HG03565 (cell line): ENCODE data around the gene LY86.

Experiments used
- ATAC-seq: cut with Tn5 transposase; IDR thresholded peaks from one replicate; pipeline ENCODE4 v1.9.1; 2021; ENCODE audit warnings: mild to moderate bottlenecking, moderate library complexity; ENCODE audit not compliant: unreplicated experiment

LY86 gene

DNA sequence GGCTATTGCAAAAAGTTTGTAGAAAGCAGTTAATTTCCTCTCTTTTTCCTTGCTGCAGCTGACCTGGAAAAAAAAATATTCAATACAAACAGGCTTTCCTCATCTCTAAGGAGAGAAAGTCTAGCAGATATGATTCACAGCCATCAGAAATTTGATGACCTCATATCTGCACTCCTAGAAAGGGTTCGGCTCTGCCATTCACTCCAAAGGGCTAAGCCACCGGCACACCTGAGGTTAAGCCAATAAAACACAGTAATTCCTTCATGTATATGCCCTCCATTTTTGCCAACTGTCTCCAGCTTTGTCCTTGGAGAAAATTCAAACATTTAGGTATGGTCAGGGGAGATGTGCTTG lies 18.7 kb upstream of the LY86 start:
- ATAC-seq: no peak

GRCh38 chr6:6570929-6571671 lies 17.4 kb upstream of the LY86 start:
- no peak for ATAC-seq

- ATAC-seq: no peak
Measured at GRCh38 chr6:6575143-6575542, 13.4 kb upstream of the LY86 start.

DNA sequence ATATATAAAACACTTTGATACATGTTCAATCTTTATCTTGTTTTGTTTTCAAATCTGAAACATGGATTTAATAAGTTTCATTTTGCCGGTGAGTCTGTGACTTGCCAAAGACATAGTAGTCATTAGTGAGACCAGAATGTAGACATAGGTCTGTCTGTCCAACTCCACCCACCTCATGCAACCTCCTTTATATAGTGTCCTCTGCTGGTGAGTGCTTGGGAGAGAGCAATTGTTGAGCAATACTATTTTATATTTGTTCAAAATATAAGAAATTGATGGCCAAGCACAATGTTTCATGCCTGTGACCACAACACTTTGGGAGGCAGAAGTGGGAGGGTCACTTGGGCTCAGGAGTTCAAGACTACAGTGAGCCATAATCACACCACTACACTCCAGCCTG lies 10.8 kb upstream of the LY86 start:
- ATAC-seq: no peak

- no peak for ATAC-seq
Measured at GRCh38 chr6:6579281-6579680, 9.2 kb upstream of the LY86 start.

DNA sequence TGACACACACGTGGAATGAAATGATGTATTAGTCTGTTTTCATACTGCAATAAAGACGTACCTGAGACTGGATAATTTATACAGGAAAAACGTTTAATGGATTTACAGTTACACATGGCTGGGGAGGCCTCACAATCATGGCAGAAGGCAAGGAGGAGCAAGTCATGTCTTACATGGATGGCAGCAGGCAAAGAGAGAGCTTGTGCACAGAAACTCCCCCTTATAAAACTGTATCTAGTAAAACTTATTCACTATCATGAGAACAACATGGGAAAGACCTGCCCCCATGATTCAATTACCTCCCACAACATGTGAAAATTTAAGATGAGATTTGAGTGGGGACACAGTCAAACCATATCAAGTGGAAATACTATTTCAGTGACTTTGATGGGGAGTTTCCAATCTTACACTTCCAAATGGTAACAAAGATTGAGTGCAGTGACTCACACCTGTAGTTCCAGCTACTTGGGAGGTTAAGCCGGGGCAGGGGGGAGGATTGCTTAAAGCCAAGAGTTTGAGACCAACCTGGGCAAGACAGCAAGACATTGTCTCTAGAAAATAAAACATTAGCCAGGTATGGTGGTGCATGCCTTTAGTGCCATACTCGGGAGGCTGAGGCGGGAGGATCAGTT lies 8.2 kb upstream of the LY86 start:
- ATAC-seq: no peak

DNA sequence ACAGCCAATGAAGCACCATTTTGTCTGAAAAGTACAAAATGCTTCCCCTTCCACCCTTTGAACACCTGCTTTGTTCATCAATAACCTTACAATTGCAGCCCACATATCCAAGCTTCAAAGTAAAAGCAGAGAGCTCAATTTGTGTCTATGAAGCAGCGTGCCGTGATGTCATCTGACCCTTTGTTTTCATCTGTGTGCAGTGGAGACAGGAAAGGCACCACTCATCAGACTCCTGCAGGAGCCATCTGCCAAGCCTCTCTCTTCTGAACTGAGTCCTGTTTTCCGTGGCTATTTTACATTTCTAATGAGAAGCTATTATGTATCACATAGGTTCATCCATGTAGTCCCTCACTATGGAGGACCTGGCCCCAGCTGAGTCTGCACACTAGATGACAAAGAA lies 7.5 kb upstream of the LY86 start:
- ATAC-seq: no peak

DNA sequence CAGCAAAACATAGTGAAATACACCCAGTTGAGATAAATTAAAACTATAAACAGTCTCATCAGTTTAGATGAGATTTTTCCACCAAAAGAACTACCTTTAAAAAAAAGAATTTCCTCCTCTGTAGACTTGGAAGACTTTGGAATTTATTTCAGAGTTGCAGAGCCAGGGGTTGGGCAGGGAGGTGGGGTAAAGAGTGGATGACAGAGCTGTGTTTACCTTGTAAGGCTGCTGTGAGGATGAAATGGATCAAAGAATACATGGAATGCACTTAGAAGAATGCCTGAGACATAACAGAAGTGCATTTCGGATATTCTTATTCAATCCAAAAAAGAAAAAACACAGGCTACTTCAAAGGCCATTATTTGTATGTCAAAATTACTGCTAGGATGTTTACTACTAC lies 6.4 kb upstream of the LY86 start:
- no peak for ATAC-seq

- ATAC-seq: no peak
Measured at GRCh38 chr6:6583836-6584235, 4.7 kb upstream of the LY86 start.

GRCh38 chr6:6584310-6585002 lies 4.1 kb upstream of the LY86 start:
- ATAC-seq: no peak

DNA sequence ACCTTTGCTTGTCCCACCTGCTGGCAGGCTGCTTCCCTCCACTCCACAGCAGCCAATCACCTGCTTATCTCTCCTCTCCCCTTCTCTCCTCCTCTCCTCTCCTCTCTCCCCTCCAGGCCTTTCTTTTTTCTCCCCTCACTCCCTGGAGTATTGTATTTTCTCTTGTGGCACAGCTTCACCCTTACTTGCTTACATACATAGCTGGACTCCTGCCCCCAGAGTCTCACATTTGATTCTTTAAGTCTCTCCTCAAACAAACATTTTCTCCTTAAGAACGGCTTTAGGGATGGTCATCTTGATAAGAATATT lies 3.6 kb upstream of the LY86 start:
- ATAC-seq: no peak

- ATAC-seq: no peak
Measured at GRCh38 chr6:6586167-6586566, 2.4 kb upstream of the LY86 start.

DNA sequence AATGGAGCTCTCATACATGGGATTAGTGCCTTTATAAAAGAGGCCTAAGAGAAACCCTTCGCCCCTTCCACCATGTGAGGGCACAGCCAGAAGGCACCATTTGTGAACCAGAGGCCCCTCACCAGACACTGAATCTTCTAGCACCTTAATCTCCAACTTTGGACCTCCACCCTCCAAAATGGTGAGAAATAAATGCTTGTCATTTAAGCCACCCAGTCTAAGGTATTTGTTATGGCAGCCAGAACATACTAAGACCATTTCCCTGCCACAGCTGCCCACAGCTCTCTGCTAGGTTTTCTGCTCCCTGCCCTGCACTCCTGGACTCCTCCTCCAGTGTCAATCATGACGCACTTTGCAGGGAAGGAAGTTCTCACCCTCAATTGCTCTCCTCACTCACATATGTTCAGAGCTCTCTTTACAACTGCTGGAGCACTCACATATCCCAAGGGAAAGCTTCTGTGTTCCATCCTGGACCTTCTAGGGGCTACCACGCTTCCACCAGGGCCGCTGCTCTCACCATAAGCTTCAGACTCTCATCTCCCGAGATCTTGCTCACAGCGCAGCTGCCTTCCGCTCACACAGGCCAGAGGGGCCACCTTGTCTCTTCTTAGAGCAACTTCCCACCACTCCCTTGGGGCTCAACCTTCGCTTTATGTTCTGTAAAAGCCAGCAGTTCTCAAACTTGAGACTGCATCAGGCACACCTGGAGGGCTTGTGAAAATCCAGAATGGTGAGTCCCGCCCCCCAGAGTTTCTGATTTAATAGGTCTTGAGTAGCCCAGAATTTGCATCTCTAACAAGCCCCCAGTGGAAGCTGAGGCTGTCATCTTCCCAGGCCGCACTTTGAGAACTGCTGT lies 1.6 kb upstream of the LY86 start:
- ATAC-seq: peak; percentile 27

DNA sequence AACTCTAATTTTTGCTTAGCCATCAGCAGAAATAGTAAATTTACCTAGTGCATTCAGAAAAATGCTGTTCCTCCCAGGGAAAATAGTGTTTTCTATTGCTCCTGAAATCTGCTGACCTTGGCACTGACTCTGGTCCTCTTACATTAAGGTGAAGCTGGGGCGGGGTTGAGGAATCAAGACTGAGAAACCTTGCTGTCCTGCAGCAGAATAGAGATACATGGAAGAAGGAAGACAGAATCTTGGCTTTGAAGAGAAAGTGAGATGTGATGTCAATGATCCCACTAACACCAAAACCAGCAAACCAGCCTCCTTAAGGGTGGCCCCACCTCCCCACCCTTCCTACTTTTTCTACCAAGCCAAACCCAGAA lies 840 bp upstream of the LY86 start:
- no peak for ATAC-seq

DNA sequence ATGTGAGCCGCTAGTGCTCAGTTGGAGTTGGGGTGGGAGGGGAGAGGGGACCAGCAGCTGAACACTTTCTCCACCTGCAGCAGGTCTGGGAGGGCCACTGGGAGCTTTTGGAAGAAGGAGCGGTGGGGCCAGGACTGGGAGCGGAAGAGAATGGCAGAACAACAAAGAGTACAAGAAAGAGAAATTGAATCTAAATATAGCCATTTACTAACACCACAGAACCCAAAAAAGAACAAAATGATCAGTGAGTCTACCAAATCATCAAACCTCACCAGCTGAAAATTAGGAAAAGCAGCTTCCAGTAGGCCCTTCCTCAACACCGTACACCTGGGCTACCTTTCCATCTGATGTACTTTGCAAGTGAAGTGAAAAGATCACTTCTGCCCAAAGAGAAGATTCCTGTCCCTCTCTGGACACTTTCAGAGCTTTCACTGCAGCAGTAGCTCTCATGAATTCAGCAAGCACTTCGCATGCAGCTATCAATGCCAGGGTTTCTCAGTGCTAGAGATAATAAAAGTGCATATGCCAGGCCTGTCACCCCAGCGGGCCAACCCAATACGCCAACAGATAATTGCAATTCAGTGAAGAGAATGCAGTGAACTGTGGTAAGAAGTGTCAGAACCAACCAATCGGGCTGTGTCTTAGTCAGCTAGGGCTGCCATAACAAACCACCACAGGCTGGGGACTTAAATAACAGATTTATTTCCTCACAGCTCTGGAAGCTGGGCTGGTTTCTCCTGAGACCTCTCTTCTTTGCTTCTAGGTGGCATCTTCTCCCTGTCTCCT lies 597 bp downstream of the LY86 start:
- ATAC-seq: no peak

GRCh38 chr6:6590530-6590929 lies 2.0 kb downstream of the LY86 start:
- ATAC-seq: no peak

DNA sequence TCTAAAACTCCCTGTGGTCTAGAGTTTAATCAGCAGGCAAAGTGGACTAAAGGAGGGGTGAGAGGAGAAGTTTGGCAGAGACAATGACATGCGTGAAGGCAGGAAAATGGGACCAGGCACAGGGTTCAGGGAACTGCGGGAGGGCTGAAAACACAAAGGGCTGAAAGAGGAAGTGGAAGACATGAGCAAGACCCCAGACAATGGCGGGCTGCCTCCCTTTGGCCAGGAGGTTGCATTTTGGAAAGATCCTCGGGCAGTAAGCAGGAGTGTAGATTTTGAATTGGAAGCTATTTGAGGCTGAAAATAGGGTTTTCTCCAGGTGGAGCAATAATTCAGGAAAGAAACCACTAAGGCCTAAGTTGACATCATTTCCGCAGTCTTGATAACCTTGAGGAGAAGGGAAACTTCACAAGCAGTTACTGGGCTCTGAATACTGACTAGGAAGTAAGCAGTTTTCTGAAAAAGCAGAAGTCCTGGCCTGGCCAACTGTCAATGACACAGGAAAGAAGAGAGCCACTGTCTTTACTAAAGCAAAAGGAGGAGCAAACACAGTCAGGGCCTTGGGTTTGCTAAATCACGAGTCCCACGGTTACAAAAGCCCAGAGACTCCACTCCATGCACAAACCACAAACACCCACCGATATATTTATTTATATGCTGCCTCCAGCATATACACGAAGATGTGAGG lies 3.4 kb downstream of the LY86 start:
- peak; percentile 25 for ATAC-seq

GRCh38 chr6:6592826-6593475 lies 4.4 kb downstream of the LY86 start:
- no peak for ATAC-seq

DNA sequence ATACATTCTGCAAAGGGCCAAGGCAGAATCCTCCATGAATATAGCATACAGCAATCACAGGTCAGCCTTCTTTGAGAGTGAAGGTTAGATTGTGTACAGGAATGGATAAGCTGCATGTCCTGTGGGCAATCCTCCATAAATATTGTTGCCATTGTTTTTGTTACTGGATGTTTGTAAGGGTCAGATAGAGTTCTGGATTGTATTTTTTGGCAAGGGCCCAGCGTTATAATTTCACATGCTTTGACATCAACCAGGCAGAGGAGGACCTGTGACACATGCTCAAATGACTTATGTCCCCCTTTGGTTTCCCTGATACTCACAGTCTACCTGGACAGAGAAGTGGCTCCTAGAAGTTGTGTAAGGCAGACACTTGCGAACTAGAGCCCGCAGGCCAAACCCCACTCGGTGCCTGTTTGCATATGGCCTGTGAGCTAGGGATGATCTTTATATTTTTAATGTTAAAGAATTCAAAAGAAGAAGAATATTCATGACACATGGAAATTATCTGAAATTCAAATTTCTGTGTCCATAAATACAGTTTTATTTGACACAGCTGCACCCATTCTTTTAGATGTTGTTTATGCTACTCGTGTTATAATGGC lies 5.4 kb downstream of the LY86 start:
- ATAC-seq: no peak
